ENCODE measurements around the gene OLFM1.

DNA sequence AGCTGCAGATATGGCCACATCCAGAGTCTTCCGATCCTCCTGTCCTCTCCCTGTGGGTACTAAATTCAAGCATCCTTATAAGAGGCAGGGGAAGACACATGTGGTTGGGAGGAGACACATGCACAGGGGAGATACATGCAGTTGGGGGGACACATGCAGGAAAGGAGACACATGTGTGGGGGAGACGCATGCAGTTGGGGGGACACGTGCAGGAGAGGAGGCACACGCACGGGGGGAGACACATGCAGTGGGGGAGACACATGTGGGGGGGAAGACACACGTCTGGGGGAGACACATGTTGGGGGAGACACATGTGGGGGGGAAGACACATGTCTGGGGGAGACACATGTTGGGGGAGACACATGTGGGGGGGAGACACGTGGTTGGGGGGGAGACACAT lies 21.2 kb upstream of the OLFM1 start:
- TF ChIP-seq TAF1 (IDR thresholded peaks at IDR 0.05; ENCODE audit: borderline replicate concordance, insufficient read depth, low read length) (no peak), POLR2AphosphoS5 (IDR thresholded peaks at IDR 0.05; ENCODE audit: low read depth, low read length) (no peak), FOXP2 (optimal IDR thresholded peaks at IDR 0.05; ENCODE audit: borderline replicate concordance, extremely low read depth, extremely low read length, insufficient read depth) (no peak), SIN3A (IDR thresholded peaks at IDR 0.05; ENCODE audit: borderline replicate concordance, insufficient read depth, low read length) (no peak)
- TF ChIP-seq, protein P1, sequence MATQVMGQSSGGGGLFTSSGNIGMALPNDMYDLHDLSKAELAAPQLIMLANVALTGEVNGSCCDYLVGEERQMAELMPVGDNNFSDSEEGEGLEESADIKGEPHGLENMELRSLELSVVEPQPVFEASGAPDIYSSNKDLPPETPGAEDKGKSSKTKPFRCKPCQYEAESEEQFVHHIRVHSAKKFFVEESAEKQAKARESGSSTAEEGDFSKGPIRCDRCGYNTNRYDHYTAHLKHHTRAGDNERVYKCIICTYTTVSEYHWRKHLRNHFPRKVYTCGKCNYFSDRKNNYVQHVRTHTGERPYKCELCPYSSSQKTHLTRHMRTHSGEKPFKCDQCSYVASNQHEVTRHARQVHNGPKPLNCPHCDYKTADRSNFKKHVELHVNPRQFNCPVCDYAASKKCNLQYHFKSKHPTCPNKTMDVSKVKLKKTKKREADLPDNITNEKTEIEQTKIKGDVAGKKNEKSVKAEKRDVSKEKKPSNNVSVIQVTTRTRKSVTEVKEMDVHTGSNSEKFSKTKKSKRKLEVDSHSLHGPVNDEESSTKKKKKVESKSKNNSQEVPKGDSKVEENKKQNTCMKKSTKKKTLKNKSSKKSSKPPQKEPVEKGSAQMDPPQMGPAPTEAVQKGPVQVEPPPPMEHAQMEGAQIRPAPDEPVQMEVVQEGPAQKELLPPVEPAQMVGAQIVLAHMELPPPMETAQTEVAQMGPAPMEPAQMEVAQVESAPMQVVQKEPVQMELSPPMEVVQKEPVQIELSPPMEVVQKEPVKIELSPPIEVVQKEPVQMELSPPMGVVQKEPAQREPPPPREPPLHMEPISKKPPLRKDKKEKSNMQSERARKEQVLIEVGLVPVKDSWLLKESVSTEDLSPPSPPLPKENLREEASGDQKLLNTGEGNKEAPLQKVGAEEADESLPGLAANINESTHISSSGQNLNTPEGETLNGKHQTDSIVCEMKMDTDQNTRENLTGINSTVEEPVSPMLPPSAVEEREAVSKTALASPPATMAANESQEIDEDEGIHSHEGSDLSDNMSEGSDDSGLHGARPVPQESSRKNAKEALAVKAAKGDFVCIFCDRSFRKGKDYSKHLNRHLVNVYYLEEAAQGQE (IDR thresholded peaks at IDR 0.05; ENCODE audit: insufficient read depth in 1 of 2, low read depth in 2 of 2, low read length in 2 of 2): no peak

All from PFSK-1 (cell line).